GF-D8 (cell line): Measurements from ENCODE around the gene SPEG.

Source experiments
- DNase-seq: peaks from one replicate; lab custom pipeline; 2025; lab: John Stamatoyannopoulos, UW

The SPEG gene

DNA sequence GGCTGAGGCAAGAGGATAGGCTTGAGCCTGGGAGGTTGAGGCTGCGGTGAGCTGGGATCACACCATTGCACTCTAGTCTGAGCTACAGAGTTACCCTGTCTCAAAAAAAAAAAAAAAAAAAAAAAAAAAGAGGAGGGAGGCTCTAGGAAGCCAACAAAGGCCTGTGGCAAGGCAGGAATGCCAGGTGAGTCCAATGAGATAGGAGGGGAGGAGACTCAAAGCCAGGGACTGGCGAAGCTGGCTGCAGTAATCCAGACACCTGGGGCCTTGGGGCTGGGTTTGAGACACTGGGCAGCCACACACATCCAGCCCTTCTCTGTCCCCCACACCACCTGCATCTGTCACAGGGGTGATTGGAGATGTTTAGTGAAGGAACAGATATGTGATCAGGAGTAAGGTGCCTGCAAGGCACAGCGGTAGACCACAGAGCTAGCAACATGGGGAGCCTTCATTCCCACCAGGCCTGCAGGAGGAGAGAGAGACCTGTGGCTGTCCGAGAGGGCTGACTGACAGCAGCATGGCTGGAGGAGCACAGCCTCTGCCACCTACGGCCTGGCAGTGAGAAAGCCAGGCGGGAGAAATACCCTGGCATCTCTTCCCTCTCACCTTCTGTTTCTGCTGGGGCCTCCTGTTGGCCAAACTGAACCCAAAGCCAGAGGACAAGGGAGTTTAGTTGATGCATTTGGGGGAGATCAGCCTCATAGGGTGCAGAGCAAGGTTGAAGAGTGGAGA is 99.5 kb downstream of the SPEG start:
- no peak for DNase-seq

DNA sequence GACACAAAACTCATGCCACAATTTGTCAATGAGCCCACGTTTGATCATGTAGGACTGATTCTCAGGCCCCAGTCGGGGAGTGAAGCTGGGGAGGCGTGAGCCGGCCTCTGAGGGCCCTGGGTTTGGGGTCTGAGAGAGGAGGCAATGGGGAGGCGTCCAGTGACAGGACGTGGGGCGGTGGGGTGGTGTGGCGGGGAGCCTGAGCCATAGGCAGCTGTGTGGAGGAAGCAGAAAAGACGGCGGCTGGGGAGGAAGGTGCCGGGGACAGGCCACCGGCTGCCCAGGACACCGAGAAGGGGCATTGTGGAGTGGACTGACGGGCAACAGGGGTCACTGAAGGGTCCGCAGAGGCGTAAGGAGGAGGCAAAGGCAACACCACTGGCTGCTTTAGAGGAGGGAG is 101.8 kb downstream of the SPEG start:
- no peak for DNase-seq

DNA sequence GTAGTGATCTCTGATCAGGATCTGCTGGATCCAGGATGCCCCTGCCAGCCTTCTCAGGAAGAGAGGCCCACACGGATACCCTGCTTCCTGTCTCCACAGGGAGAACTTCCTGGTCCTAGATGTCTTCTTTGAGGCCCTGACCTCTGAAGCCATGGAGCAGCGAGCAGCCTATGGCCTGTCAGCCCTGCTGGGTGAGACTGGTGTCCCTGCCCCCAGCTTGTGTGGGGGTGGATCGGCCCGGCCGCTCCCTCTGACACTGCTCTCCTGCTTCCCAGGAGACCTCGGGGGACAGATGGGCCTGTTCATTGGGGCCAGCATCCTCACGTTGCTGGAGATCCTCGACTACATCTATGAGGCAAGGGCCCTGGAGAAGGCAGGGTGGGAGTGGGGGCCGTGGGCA is 102.3 kb downstream of the SPEG start:
- DNase-seq, result no peak

DNA sequence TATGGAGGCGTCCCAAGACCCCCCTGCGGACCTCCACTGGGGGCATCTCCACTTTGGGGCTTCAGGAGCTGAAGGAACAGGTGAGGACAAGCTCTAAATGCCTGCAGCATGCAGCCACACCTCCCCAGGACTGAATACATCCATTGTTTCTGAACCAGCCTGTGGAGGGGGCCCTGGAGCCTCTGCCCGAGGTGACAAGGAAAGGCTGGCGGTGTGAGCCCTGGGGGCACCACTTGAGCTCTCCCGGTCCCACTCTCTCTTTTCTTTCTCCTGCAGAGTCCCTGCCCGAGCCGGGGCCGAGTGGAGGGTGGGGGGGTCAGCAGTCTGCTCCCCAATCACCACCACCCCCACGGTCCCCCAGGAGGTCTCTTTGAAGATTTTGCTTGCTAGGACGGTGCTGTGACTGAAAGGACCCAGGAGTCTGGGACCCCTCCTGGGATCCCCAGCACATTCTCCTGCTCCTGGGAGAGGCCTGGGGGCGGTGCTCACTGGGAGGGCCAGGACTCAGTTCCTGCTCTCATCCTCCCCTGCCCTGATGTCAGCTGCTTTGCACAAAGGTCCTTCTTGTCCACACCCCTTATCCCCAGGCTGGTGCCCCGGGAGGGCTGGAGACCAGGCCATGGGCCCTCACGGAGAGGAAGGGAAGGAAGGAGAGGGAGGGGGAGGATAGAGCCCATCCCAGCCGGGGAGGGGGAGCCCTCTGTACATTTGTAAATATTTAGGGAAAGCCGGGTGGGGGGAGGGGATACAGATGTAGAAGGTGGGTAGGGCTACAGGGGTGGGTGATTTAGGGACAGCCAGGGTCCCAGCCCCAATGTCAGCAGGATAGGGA is 103.2 kb downstream of the SPEG start:
- DNase-seq, result no peak

DNA sequence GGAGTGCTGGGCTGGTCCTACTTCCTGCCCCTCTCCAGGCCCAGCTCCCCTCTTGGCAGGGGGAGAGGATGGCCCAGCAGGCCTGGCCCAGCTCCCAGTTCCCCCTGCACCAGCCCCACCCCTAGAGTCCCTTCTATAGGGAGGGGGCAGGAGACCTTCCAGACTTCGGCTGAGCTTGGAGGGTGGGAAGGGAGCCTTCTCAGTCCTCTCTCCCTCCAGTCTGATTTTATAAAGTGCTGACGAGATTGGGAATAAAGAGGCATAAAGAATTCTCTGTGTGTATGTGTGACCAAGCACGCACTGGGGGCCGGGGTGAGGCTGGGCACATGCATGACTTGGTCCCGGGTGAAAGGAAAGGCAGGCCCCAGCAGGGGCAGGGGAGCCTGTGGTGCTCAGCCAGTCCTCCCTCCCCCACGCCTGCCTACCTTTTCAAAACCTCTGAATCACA is 103.9 kb downstream of the SPEG start:
- DNase-seq, result no peak

DNA sequence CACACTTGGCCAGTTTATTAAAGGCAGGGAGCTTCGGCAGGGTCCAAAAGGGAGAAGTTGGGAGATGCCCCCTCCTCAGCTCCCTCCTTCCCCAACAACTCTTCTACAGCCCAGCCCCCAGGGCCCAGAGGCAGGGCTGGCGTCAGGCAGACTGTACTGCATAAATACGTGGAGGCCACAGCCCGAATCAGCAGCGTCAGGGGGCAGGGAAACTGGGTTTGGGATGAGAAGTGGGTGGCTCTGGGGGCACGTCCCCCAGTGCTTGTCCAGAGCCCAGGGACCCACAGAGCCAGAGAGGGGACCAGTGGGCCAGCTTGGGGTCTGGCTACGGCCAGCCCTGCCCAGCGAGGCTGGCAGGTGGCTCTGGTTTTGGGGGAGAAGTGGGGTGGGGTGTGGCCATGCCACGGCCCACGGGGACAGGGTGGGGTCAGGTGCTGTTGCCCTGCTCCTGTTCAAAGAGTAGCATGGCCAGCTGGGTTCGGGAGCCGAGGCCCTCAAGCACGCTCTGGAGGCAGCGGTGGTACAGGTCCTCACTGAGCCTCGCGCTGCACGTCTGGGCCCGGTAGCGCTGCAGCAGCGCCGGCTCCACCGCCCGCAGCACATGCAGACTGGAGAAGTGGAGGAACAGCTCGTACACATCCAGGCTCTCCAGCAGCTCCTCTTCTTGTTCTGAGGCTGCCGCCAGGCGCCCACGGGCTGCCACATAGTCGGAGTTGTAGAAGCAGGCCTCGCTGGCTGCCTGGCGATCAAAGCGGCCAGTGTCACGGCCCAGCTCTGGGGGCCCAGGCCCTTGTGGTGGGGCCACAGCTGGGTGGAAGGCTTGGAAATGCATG is 104.5 kb downstream of the SPEG start:
- DNase-seq, result no peak

DNA sequence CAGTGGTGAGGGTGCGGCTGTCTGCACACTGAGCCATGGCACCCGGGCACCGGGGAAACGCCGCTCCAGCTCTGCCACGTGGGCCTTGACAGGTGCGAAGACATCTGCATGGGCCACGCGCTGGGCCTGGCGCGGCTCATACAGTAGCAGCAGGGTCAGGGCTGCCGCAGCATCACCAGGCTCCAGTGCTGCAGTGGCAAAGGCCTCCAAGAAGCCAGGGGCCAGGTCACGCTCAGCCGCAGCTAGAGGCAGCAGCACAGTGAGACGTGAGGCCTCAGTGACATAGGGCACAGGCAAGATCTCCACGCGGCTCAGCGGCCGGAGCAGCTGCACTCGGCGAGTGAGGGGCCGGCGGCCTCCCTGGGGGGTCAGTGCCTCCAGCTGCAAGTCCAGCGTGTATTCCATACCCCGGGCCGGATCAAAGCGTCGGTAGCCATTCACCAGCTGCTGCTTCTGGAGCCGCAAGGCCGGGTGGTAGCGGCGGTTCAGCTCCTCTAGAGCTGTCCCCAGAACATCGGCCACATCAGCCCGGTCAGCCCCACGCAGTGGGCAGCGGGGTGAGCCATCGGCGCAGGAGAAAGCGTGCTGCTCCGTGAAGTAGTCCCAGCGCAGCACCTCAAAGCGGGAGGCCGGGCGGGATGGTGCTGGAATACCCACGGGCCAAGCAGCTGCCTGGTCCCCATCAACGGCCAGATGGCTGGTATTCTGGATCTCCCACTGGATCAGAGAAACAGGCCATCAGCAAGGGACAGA is 105.5 kb downstream of the SPEG start:
- DNase-seq, result no peak

DNA sequence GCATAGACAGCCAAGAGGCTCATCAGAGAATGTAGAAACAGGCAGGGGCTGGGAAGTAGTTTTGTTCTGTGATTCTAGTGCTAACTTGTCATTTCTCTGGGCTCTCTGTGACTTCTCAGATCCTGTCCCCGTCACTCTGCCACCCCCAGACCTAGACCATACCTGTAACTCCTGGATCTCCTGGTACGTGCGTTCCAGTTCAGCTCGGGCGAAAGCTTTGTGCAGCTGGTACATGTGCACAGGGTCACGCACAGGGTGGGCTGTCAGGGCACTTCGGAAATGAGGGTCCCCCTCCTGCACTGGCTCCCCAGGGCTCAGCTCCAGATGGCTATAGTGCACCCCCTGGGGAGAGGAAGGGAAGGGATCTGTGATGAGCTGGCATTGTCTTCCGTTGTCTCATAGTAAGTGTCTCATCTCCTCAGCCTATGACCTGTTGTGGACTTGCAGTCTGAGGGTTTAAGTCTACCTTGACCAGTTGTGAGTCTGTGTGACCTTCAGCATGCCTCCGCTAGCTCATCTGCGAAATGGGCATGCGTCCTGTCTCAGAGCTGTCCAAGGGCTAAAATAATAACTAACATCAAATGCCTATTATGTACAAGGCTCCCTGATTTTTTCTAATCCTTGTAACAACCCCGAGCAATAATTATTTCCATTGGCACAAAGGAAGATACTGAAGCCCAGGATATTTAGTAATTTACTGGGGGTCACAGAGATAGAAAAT is 106.3 kb downstream of the SPEG start:
- no peak for DNase-seq

DNA sequence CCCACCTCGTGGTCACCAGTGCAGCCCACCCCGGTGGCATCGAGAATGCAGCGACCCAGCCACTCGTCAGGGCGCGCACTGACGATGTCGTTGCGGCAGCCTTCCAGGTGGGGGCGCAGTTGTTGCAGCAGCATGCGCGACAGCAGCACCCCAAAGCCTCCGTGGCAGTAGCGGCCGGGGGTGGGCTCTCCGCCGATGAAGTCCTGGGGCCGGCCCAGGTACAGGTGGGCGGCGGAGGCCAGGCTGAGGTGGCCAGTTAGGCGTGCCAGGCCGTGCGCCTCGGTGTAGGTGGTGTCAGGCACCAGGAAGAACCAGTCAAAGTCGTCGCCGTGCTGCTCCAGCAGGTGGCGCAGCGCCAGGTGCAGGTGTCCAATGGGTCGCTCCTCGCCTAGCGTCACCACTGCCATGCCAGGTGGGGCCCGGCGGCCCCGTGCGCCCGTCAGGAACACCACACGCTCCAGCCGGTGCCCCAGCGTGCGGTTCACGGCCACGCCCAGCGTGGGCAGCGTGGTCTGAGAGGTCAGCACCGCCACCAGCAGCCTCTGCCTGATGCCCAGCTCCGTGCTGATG is 107.1 kb downstream of the SPEG start:
- DNase-seq, result peak; percentile 19

DNA sequence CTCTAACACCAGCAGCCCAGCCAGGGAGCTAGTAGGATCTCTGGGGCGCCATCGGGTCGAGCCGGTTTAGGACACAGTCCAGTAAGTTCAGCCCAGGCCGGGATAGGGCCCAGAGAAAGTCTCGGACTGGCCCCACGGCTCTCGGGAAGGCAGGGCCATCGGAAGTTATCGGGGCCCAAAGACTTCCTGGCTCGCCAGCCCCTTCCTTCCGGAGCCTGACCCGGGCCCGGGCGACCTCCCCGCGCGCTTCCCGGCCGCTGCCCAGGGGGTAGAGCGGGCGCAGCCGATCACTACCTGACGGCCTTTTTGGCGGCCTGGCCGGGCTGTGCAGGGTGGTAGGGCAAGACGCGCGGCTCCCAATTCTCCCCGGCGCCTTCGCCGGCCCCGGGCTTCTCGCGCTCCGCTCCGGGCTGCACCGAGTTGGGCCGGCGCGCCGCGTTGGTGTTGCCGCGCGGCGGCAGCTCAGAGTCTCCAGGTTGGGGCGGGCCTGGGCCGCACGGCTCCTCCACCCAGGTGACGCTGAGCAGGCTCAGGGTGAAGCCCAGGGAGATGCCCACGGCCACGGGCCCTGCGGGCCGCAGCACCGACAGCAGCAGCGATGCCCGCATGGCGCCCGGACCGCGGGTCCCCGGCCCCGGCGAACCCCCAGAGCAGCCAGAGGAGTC is 108.4 kb downstream of the SPEG start:
- DNase-seq, result no peak

DNA sequence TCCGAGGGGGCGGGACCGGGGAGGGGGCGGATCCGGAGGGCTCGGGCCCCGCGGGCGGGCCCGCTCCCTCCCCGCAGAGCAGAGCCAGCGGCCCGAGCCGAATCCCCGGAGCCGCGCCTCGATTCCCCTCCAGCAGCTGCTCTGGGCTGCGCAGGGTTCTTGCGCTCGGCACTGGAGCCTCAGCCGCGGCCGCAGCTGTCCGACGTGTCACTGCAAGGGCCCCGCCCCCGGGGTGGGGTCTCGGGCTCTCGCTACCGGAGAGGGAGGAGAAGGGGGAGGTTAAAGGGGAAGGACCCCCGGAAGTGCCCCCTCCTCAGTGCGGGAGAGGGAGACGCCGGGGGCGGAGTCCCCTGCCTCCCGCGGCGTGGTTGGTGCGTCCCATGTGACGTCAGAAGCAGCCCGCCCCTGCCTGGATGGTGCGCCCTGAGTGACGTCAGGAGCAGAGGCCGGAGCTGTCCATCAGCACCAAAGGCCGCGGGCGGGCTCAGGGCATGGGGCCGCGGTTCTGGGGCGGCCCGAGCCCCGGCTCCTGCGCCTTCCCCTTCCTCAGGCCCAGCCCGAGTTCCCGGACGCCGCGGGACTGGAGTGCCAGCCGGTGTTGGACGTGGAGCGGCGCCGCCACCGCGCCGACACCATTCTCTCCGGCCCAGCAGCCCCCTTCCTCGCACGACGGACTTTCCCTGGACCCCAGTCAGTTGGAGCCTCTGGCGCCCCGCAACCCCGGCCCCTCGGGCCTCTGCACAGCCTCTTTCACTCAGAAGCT is 109.1 kb downstream of the SPEG start, which contains the start of the genes CHPF and TMEM198:
Gene CHPF, minus strand, starts transcription at position 214 of the 763 bp plus-strand sequence. CDS start 271 bp downstream, outside the sequence.
Gene TMEM198, plus strand, starts transcription at position 433 of the 763 bp plus-strand sequence. CDS start 700 bp downstream, outside the sequence.
- peak; percentile 3 for DNase-seq

DNA sequence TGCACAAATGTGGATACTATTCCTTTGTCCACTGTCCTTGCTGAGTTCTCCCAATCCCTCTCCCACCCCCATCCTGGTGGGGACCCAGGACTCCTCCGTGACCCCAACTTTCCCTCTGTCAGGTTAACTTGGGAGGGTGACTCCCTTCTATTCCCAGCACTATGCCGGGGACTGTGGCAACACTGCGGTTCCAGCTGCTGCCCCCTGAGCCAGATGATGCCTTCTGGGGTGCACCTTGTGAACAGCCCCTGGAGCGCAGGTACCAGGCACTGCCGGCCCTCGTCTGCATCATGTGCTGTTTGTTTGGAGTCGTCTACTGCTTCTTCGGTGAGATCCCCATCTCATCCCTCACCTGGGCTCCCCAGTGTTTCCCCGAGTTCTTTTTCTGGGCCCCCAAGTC is 109.9 kb downstream of the SPEG start:
- DNase-seq, result no peak

DNA sequence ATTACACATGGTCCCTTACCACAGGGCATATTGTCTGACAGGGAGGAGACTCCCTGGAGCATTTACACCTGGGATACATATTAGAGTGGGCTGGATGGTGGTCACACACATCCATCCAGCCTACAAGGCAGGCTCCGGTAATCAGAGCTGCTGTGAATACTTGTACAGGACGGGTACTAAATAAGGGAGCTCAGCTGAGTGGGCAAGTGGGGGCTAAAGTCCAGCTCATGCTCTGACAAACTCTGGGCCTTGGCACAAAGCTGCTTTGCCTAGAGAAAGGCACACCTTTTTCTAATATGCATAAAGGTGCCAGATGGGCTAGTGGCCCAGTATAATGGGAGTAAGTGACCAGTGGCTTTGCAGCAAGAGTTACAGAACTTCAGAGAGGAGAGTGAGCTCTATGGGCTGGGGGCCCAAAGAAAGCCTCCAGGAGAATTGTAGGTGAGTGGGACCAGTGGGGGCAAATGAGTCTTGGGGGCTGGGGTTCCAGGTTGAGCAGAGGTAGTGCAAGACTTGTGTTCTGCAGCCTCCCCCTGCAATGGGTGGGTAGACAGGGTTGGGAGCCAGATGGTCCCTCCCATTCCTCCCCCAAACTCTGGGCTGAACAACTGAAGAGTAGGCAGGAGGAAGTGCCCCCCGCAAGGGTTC is 110.8 kb downstream of the SPEG start:
- DNase-seq, result no peak

DNA sequence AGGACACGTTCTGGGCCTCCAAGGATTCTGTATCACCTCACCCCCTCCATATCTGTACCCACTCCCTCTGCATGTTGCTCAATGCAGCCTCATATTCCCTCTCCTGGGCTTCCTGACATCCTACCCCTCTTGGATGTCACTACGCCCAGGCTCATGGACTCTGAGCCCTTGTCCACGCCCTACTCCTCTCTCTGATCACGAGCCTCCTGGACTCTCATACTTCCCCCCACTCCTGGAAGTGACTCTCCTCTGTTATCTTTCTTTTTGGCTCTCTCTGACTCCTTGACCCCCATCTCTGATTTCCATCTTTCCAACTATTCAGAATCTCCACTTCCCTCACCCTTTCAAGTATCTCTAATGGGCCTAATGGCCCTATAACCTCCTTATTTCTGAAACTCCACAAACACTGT is 111.3 kb downstream of the SPEG start:
- DNase-seq, result no peak

DNA sequence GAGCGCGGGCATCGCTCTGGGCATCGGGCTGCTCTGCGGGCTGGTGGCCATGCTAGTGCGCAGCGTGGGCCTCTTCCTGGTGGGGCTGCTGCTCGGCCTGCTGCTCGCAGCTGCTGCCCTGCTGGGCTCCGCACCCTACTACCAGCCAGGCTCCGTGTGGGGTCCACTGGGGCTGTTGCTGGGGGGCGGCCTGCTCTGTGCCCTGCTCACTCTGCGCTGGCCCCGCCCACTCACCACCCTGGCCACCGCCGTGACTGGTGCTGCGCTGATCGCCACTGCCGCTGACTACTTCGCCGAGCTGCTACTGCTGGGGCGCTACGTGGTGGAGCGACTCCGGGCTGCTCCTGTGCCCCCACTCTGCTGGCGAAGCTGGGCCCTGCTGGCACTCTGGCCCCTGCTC is 113.0 kb downstream of the SPEG start:
- DNase-seq, result no peak
